ENCODE data around the gene ANTXR1. TPM values are rescaled to one million over a fixed set of nuclear protein-coding genes. Genes with fewer than 3 reads are reported as not detected.

The ANTXR1 gene
- total RNA-seq, 3 donors from 2014 or later (not counting 1 experiment from before 2014, with no cell fraction given), result not detected

- no peaks in the 10 kb centered on the region for H3K4me1 Mint-ChIP-seq
- Histone ChIP-seq H3K4me3 (ENCODE audit: low read length) (no peak overlapping the region), H3K36me3 (ENCODE audit: control insufficient read depth, insufficient read depth, low read length) (no peaks in the 10 kb centered on the region), H3K4me1 (ENCODE audit: control insufficient read depth, insufficient read depth, low read length) (no peaks in the 10 kb centered on the region), H3K27ac (ENCODE audit: low read length) (no peak overlapping the region), H3K27me3 (ENCODE audit: control insufficient read depth, insufficient read depth, low read length) (no peaks in the 10 kb centered on the region), H3K9me3 (ENCODE audit: control insufficient read depth, insufficient read depth, low read length) (no peaks in the 10 kb centered on the region)
- DNase-seq, result no peak
- intact Hi-C loops (cut with micrococcal nuclease), result no loop called here
- ATAC-seq, result no peak
- no peak overlapping the region for H3K4me3 Mint-ChIP-seq
- H3K27me3 Mint-ChIP-seq (ENCODE audit: low read depth in 2 of 2), result peaks cover 6 to 27% of the 10 kb centered on the region in 2 donors
- no peaks in the 10 kb centered on the region for H3K36me3 Mint-ChIP-seq
- no peak for TF ChIP-seq CTCF (IDR thresholded peaks at IDR 0.05)
- H3K9me3 Mint-ChIP-seq, result no peaks in the 10 kb centered on the region
- no peak overlapping the region for H3K27ac Mint-ChIP-seq
- WGBS (ENCODE audit: insufficient coverage), result 95% methylated on average over 7 of the region's 8 CpGs
Measured at GRCh38 chr2:68969736-68970490, 43.1 kb upstream of the ANTXR1 start.

- Histone ChIP-seq H3K4me3 (ENCODE audit: low read length) (no peak overlapping the region), H3K27me3 (ENCODE audit: control insufficient read depth, insufficient read depth, low read length) (no peaks in the 10 kb centered on the region), H3K27ac (ENCODE audit: low read length) (no peak overlapping the region), H3K4me1 (ENCODE audit: control insufficient read depth, insufficient read depth, low read length) (no peaks in the 10 kb centered on the region), H3K36me3 (ENCODE audit: control insufficient read depth, insufficient read depth, low read length) (no peaks in the 10 kb centered on the region), H3K9me3 (ENCODE audit: control insufficient read depth, insufficient read depth, low read length) (no peaks in the 10 kb centered on the region)
- Mint-ChIP-seq H3K9me3 (no peaks in the 10 kb centered on the region), H3K4me3 (no peak overlapping the region), H3K4me1 (no peaks in the 10 kb centered on the region), H3K36me3 (no peaks in the 10 kb centered on the region), H3K27me3 (ENCODE audit: low read depth in 2 of 2) (peaks cover 12 to 30% of the 10 kb centered on the region in 2 donors), H3K27ac (no peak overlapping the region)
- intact Hi-C loops (cut with micrococcal nuclease), result no loop called here
- DNase-seq (no peak), ATAC-seq (no peak)
- no peak for TF ChIP-seq CTCF (IDR thresholded peaks at IDR 0.05)
- WGBS (ENCODE audit: insufficient coverage), result 86% methylated on average over 7 of the region's 8 CpGs
Measured at GRCh38 chr2:68970566-68971265, 42.3 kb upstream of the ANTXR1 start.

- Mint-ChIP-seq H3K4me3 (no peak overlapping the region), H3K4me1 (no peaks in the 10 kb centered on the region), H3K36me3 (no peaks in the 10 kb centered on the region), H3K27ac (no peak overlapping the region), H3K9me3 (no peaks in the 10 kb centered on the region), H3K27me3 (ENCODE audit: low read depth in 2 of 2) (peaks cover 12 to 24% of the 10 kb centered on the region in 2 donors)
- no peak overlapping the region for H3K27ac ChIP-seq (ENCODE audit: low read length)
- ATAC-seq, result peak in 2 of 3 donors; percentile 57 to 83
- no peak for TF ChIP-seq CTCF (IDR thresholded peaks at IDR 0.05)
- H3K4me1 ChIP-seq (ENCODE audit: control insufficient read depth, insufficient read depth, low read length), result no peaks in the 10 kb centered on the region
- no peaks in the 10 kb centered on the region for H3K9me3 ChIP-seq (ENCODE audit: control insufficient read depth, insufficient read depth, low read length)
- H3K4me3 ChIP-seq (ENCODE audit: low read length), result no peak overlapping the region
- intact Hi-C loops (cut with micrococcal nuclease), result no loop called here
- WGBS (ENCODE audit: insufficient coverage), result 57% methylated on average over 4 of the region's 5 CpGs
- H3K36me3 ChIP-seq (ENCODE audit: control insufficient read depth, insufficient read depth, low read length), result no peaks in the 10 kb centered on the region
- DNase-seq, result no peak
- H3K27me3 ChIP-seq (ENCODE audit: control insufficient read depth, insufficient read depth, low read length), result no peaks in the 10 kb centered on the region
Measured at GRCh38 chr2:68971591-68972231, 41.3 kb upstream of the ANTXR1 start.
